ENCODE data around the gene PAQR7.
A peak's percentile ranks its signal among the peaks of the same experiment; 100 is the strongest.
"Not testable (repeated sequence)": the region's sequence is repeated elsewhere in the genome, so short reads cannot be mapped to it uniquely, and the experiment has no call there.

Gene PAQR7

GRCh38 chr1:25843483-25843882 lies 32.0 kb downstream of the PAQR7 start:
- DNase-seq = no peak

GRCh38 chr1:25839808-25840207 lies 35.7 kb downstream of the PAQR7 start:
- DNase-seq = not testable (repeated sequence)

GRCh38 chr1:25837262-25837875 lies 38.1 kb downstream of the PAQR7 start:
- peak; percentile 44 for DNase-seq

DNA sequence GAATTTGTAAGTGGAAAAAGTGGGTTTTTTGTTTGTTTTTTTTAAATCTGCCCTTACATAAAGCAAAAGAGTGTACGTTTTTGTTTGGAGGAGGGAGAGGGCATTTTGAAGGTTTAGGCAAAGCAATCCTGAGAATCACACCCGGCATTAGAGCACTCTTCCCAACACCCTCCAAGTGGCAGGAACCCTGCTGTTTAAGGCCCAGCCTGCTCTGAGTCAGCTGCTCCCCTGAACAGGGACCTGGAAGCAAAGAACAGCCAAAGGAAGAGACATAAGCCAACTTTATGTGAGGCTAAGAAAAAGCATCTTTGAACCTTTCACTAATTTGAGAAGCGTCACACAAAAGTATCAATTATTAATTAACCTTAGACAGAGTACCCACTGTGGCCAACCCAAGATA lies 38.8 kb downstream of the PAQR7 start:
- DNase-seq = no peak

DNA sequence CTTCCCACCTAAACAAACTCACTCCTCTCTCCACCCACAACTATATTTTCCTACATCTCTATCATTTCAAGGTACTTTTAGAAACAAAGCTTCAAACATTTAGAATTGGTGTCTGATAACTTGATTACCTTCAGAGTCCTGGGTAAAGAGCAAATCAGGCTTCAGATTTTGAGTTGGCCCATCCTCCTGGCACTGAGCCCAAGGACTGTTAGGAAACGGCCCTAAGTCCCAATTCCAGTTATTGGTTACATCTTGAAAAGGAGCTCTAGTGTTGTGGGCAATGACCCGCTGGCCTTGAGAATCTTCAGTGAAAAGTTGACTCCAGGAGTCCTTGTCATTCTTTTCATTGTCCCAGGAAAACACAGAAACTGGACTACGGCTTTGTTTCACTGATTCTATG lies 40.6 kb downstream of the PAQR7 start:
- no peak for DNase-seq

GRCh38 chr1:25833158-25833557 lies 42.4 kb downstream of the PAQR7 start:
- DNase-seq = no peak

- DNase-seq = no peak
Measured at GRCh38 chr1:25832336-25833037, 43.0 kb downstream of the PAQR7 start.

GRCh38 chr1:25831569-25832196 lies 43.8 kb downstream of the PAQR7 start:
- DNase-seq = no peak

DNA sequence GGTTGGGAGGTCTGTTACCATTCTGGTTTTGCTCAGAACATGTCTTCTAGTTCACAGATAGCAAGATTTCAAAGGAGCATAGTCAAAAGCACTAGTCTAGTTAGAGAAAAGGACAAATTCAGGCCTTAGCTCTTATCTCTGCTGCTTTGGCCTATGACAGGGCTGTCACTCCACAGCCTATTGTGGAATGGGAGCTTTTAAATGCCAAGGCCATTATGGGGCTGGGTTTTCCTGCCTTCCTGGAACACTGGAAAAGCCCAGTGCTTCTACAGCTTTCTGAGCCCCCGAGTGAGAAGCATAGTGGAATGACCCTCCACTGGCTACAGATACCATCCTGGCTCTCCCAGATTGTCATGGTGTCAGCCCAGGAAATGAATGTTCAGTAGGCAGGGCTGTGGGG lies 46.5 kb downstream of the PAQR7 start:
- no peak for DNase-seq

GRCh38 chr1:25828491-25828890 lies 47.0 kb downstream of the PAQR7 start:
- DNase-seq = no peak

- DNase-seq = no peak
Measured at GRCh38 chr1:25826571-25826970, 48.9 kb downstream of the PAQR7 start.

- DNase-seq = no peak
Measured at GRCh38 chr1:25825605-25826004, 49.9 kb downstream of the PAQR7 start.

DNA sequence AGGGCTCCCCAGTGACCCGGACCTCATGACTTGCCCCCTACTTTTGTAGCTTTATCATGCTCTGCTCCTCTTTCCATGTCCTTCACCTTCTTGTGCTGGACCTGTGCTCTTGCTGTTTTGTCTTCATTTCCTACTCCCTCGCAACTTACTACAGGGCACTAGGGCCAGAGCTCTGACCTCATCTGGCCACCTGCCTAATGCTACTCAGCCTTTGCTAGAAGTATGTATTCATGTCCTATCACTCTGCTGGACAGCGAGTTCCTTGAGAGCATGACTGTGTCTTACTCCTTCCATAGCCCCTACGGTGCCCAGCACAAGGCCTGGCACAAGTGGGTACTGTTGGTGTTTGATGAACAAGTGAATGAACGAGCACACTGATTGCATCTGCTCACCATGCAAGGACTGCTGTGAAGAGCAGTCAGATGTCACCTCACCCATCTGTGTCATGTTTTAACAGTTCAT lies 53.8 kb downstream of the PAQR7 start:
- DNase-seq = no peak

DNA sequence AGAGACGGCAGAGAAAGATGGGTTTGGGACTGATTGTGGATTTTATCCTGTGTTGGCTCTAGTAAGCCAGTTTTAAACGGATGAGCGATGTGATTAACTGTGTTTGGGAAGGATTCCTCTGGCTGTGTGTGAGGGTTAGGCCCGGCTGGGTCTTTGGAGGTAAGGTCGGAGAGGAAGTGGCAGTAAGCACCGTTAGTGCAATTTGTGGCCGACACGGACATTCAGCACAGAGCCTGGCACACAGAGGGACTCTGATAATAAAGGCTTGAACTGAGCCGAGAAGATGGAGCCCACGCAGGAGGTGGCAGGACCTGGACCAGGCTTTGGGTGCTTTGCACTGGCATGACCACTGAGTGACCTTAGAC lies 54.4 kb downstream of the PAQR7 start:
- DNase-seq = no peak

- DNase-seq = no peak
Measured at GRCh38 chr1:25820247-25821111, 55.0 kb downstream of the PAQR7 start.

- peak; percentile 64 for DNase-seq
Measured at GRCh38 chr1:25819491-25820246, 55.8 kb downstream of the PAQR7 start, which contains the start of gene MTFR1L. Gene MTFR1L (plus strand): TSS chr1:25819954. CDS start chr1:25823105, 3,151 bp downstream.

- no peak for DNase-seq
Measured at GRCh38 chr1:25818569-25818968, 56.9 kb downstream of the PAQR7 start.

- DNase-seq = peak; percentile 52
Measured at GRCh38 chr1:25817840-25818501, 57.5 kb downstream of the PAQR7 start.

DNA sequence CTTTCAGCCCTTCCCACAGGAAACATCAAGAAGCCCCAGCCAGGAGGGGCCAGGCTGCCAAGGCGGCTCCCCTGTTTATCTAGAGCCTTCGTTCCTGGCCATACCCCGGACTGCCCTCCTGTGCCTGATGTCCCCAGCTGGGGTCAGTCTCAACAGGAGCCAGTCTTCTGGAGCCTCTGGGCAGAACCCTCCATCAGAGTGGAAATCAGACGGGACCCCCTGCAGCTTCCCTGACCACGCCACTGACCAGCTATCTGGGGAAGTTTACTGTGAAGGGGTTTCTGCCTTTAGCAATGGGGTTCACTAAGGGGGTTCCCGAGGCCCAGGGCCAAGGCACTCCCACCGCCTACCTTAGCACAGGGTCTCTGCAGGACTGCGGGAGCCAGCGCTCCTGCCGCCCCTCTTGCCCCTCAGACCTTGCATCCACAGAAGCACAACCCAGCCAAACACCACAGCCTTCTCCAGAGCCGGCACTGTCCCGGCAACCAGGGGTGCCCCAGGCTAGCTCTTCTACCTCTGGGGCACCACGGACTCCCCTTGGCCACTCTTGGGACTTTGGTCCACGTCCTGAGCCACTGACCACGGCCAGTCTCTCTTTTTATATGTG lies 59.3 kb downstream of the PAQR7 start:
- DNase-seq = no peak

DNA sequence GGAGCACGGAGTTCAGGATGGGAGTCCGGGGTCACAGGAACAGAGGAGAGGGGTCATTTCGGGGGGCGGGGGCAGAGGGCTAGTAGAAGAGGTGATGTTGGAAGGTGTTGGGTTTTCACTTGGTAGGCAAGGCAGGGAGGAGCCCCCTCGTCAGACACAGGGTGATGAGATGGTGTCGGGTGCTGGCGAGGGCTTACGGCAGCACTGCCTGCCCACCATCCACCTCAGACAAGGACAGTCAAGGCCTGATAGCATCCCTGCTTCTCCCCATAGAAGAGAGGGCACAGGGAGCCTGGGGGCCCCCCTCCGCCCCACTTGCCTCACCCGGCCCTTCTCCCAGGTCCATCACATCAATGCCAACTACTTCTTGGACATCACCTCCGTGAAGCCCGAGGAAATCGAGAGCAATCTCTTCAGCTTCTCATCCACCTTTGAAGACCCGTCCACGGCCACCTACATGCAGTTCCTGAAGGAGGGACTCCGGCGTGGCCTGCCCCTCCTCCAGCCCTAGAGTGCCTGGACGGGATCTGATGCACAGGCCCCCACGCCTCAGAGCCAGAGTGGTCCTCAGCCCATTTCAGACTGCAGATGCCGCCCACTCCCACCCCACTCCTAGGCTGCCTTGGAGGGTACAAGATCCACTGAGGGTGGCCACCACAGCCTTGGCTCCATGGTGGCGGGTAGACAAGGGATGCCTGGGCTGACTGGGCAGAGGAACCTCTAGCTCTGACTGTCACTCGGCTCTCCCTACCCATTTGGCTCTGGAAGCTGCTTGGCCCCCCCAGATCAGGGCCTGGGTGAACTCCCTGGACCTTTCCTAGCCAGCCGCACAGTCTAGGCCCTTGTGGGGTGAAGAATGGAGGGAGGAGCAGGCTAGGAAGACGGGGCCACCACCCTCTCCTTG lies 60.0 kb downstream of the PAQR7 start:
- no peak for DNase-seq

All from NCI-H510A treated with DMSO at 0.1 percent for 48 hours (cell line).